GM21528 (cell line): ENCODE measurements around the gene MACF1.
"Not testable (repeated sequence)": the region's sequence is repeated elsewhere in the genome, so short reads cannot be mapped to it uniquely, and the experiment has no call there.

Experiments used
- ATAC-seq: cut with Tn5 transposase; IDR thresholded peaks from one replicate; pipeline ENCODE4 v1.9.1; 2021; ENCODE audit warnings: mild to moderate bottlenecking, moderate library complexity; ENCODE audit not compliant: unreplicated experiment, low FRiP score

The MACF1 gene

DNA sequence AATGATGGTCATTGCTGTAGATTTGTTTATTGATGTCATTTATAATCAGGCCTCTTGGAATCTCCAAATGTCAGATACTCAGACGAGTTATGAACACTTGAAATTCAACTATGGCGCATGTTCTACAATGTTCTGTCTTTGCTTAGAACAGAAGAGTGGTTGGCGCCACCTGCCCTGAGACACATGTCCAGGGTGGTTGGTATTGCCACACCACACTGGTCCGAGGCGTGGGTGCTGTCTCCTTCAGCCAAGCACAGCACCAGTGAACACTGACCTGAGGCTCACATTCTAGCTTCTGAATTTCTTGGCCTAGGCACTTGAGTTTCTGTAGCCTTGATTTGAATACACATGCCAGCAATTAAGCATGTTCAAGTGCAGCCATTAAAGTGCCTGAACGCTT, 276.8 kb downstream of the MACF1 start:
- no peak for ATAC-seq

DNA sequence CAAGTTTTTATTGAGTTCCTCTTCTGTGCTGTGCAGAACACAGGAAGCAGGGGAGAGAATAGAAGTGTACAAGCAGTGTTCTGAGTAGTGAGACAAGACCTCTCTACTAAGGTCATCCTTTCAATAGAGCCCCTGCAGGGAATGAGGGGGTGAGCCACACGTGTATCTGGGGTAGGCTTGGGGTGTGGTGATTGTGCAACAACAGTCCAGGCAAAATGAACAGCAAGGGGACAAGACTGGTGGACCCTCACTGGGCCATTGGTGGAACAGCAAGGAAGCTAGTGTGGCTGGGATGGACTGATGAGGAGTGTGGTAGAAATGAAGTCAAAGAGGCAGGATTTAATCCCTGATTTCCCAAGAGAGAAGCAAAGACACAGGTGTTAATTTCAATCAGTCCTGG, 278.8 kb downstream of the MACF1 start:
- ATAC-seq, result no peak

DNA sequence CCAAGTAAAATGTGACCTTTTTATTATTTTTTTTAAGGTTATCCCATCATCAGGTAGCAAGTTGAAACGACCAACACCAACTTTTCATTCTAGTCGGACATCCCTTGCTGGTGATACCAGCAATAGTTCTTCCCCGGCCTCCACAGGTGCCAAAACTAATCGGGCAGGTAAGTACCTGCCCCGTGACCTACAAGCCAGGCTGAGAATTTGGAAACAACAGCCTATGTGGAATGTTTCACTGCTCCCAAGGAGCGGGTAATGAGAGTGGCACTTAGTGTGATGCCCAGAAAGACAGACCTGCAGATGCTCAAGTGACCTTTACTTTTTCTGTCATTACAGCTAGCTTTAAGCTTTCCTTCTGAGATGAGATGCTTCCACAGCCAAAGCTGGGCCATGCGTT, 280.1 kb downstream of the MACF1 start:
- no peak for ATAC-seq

DNA sequence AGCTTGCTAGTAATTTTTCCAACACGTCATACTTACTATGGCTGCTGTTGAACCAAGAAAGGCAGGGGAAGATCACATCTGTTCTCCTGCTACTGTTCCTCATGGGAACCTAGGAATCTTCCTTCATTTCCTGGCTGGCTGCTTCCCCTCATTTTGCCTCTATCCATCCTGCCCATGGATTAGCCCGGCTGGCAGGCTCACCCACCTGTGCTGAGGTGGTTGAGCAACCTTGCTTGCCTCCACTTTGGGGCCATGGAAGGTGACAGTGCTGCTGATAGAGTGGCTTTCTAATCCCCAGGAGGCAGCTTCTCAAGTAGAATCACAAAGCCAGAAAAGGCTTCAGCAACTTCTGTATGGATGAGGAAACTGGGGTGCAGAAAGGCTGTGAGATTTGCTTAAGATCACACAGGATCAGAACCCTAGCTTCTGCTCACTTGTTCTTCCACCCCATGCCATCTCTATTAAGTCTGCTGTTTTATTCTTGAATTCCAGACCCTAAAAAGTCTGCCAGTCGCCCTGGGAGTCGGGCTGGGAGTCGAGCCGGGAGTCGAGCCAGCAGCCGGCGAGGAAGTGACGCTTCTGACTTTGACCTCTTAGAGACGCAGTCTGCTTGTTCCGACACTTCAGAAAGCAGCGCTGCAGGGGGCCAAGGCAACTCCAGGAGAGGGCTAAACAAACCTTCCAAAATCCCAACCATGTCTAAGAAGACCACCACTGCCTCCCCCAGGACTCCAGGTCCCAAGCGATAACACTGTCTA, 280.7 kb downstream of the MACF1 start:
- ATAC-seq, result no peak

DNA sequence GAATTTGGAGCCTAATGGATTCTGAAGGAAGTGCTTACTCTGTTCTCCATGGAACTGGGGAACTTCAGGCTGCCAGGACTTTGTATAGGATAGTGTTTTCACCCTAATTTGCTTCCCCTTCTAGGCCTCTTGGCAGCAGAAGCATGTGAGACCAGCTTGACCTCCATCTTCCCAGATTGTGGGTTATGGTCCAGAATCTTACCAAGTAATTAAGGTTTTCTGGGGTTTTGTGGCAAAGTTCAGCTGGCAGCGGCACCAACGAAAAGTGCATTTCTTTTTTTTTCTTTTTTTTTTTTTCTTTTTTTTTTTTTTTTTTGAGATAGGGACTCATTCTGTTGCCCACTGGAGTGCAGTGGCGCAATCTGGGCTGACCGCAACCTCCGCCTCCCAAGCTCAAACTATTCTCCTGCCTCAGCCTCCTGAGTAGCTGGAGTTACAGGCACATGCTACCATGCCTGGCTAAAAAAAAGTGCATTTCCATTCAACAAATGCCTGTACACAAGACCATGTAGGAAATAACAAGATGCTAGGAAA, 283.6 kb downstream of the MACF1 start:
- ATAC-seq, result no peak

DNA sequence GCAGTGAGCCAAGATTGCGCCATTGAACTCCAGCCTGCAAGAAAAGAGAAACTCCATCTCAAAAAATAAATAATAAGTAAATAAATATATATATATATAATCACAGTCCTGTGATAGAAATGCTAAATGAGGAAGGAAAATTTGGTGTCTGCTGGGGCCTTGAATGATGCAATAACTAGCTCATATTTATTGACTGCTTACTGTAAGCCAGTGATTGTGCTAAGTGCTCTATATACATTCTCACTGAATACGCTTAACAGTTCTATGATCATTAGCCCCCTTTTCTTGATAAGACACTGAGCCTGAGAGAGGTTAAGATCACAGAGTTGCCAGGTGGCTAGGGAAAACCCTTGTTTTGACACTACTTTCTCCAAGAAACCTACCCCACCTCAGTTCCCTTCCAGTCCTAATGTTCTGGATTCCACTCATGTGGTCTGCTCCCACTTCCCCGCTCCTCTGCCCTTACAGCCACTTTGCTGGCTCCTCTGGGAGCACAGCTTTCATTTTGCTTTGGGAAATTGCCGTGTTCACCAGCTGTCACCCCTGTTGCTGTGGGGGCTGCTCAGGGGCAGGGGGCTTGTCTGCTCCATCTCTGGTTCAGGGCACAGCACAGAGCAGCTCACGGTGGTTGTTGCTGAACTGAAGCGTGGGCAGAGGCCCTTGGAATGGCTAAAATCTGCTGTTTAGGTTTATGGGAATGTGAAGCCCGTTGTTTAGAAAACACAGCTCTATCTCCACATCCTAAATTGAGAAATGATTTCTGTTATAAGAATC, 284.5 kb downstream of the MACF1 start:
- no peak for ATAC-seq

DNA sequence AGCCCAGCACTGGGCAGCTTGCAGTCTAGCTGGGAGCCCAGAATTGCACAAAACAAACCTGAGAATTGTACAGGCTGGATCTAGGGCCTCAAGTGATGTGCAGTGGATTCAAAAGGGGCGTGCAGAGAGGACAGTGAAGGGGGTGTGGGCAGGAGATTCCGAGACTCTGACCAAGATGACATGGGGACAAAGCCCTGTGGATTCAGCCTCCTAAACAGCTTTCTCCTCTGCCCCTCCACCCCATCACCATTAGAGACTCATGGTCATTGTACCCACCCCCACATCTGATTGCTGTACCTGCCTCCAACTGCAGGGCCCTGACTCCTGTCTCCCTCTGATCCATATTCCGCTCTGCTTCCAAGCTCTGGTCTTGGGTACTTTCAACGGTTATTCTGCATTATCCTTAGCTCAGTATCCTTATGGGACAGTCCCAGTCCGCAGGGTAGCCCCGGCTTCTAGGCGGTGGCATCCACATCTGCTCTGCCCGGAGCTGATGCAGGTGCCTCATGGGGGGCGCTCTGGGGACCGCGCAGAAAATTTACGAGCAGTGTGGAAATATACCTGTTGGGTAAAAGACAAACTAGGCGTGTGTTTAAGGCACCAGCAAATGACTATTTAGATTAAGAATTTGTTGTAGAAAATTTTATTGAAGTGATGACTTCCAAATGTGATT, 285.2 kb downstream of the MACF1 start:
- ATAC-seq, result no peak

DNA sequence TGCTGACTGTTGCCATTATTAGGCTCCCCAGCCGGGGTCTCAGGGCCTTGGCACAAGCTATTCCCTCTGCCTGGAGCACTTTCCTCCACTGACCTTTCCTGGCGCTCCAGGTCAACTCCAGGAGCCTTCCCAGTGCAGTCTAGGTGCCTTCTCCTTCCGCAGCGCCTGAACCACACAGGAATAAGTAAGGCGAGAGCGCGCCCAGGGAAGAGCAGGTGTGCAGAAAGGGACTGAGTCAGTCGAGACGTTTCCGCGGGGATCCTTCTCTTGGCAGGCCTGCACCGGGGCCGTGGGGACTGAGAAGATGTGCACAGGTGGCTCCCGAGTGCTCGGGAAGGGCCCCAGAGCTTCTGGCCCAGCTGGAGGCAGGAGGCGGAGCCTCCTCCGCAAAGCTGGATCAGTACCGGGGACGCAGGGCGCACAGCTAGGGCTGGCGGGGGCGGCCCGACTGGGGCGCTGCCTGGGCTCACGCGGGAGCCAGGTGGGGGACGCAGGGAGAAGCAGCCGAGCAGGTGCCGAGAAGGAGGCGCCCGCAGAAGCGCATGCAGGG, 286.2 kb downstream of the MACF1 start:
- peak; percentile 14 for ATAC-seq

DNA sequence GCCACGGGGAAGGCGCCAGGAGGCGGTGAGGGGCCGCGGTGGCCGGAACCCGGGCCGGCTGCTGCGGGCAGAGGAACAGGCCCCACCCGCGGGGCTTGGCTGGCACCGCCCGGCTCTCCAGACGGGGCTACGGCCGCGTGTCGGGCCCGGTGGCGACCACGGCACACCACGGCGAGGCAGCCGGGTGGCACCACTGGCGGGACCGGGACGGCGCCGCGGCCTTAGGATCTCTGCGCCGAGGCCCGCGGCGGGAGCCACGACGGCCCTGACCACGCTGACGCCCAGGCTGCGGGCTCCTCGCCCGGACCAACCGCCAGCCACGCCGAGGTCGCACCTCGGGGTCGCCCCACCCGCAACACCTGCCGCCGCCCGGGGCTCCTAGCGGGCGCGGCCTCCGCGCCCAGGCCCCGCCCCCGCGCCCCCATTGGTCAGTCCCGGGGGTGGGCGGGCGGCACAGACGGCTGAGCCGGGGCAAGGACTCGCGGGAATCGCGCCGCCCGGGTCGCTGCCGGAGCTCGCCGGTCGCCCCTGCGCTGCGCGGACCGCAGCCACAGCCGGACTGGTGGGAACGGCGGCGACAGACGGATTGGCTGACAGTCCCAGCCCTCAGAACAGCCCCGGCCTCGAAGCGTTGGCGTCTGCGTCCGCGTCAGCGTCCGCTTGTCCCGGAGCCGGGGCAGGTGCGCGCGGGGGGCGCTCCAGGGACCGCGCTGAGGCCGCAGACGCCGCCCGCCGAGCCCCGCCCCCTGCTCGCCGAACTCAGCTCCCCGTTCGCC, 286.8 kb downstream of the MACF1 start, which contains the start of gene BMP8A:
Gene BMP8A, plus strand, starts transcription at position 491 of the 776 bp plus-strand sequence. CDS start 356 bp downstream, outside the sequence.
- ATAC-seq, result peak; percentile 69

DNA sequence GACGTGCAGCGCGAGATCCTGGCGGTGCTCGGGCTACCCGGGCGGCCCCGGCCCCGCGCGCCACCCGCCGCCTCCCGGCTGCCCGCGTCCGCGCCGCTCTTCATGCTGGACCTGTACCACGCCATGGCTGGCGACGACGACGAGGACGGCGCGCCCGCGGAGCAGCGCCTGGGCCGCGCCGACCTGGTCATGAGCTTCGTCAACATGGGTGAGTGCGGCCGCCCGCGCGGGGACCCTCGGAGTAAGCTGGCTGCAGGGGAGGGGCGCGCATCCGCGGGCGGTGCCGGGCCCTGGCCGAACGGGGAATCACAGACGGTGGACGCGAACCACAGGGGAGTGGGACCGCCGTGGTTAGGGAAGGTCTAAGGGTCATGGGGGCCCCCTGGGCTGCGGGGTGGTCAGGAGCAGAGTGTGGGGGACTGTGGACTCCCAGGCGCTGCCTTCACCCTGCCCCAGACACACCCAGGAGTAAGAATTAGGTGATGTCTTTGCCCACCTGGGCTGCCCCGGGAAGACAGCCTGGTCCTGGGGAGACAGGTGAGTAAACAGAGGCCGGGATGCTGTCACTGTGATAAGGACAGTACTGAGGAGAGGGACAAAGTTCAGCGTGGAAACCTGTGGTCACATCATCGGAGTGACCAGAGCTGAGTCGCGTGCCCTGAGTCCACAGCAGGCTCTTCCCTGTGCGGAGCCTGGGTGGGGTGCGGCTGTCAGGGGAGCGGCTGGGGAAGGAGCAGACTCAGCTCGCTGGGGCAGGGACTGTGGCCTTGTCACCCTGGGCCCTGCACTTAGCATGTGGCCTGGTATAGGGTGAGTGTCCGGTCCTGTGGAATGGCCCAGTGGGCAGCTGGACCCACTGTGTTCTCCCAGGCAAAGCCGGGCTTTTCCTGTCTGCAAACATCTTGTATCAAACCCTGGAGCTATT, 287.9 kb downstream of the MACF1 start:
- ATAC-seq, result not testable (repeated sequence)

DNA sequence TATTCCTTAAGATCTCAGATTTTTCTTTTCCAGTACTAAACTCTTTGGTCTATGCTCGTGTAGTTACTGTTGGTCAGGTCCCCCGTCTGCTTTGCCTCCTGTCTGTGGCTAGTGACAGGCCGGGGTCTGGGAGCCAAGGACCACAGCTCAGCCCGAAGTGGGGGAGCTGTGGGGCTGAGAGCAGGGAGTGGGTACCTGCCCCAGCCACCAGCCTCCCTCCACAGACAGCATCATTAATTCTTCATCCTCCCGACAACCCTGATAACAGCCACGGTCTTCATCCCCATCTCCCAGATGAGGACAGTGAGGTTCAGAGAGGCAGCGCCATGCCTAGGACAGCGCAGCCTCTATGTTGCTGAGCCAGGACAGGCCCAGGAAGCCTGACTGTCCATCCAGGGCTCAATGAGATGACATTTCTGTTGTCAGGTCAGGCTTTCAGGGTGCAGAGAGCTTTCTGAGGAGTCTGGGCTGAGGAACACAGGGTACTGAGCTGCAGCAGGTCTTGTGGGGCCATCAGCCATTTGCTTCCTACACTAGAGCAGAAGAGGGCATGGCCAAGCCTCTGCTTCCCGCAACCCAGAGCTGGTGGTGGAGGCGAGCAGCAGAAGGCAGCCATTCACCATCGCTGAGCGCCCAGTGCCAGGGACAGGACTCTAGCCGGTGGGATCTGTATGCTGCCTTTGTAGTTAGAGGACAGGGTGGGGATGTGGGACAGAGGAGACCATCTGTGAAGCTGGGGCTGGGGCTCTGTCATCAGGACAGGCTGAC, 288.7 kb downstream of the MACF1 start:
- not testable (repeated sequence) for ATAC-seq

DNA sequence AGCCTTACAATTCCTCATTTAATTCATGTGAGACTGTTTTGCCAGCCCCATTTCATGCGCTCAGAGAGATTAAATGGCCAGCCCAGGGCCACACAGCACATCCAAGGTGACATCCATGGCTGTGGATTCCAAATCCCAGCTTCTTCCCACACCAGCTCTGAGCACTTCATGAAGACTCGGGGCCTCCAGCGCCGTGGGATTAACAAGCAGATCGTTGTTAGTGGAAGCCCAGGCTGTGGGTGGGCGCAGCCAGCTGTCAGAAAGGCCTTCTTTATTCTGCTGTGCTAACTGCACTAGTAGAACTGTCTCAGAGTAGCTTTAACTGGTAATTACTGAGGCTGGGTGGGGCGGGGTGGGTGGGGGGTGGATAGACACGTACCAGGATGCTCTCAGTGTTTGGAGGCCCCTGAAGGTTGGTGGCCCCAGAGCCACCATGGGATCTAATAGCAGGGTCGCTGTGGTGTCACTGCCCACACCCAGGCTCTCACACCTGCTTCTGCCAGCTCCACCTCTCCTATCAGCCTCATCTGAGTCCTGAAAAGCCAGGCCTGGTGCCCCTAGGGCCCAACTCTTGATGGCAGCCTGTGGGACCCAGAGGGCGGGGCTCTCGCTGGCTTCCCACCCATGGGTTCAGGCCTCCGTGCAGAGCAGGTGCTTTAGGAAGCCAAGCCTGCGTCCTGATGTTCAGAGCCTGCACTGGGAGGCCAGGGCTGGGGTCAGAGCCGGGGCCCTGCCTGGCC, 290.3 kb downstream of the MACF1 start:
- ATAC-seq, result no peak

DNA sequence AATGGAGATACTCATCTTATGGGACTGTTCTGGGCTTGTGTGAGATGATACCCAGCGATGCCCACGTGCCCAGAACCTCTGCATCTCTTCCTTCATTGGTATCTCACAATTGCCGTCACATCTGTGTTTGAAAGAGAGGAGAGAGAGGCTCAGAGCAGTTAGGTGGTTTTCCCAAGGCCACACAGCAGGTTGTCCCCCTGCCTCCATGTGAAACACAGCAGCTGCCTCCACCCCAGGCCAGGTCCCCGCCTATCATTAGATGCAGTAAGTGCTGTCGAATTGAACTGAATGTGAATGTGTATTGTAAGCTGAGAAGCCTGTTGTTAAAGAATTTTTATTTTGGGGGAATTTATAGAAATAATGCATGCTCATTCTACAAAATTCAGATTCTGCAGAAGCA, 292.0 kb downstream of the MACF1 start:
- ATAC-seq, result not testable (repeated sequence)

DNA sequence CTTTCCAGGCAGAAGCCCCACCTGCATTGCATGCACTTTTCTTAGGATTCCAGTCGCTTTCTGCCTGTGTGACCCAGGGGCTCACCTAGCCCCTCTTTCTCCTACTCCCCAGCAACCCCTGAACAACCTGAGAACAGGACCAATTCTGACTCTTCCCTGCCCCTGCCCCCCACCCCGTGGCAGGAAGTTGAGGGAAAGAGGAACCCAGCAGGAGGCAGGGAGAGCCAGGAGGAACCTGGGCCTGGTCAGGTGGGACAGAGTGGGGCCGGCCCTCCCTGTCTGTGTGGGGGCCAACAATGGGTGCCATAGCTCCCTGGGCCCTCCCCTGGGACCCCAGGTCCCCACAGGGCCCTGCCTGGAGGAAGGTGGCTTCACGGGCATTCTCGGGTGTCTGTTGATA, 293.1 kb downstream of the MACF1 start:
- ATAC-seq, result no peak

DNA sequence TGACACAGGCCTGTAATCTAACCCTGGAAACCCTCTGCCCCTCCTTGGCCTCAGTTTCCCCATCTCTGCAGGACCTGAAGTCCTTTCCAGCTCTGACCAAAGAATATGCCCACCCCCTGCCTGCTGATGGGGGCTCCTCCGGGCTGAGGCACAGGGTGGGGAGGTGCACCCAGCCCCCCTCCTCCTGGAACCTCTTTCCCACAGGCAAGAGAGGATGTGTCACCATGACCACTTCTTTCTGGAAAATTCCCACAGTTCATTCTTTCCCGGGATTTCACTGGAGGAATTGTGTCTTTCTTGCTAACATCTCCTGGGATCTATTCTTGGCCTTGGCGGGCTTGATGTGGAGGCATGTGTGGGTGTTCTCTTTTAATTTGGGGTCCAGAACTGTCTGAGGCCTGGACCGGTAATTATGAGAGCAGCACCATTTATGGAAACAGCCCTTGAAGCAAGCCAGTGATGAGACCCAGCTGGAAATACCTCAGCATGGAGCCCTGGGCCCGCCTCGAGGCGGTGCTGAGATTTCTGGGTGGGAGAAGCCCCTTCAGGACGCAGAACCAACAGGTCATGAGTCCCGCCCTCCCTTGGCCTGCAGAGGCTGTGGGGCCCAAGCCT, 293.7 kb downstream of the MACF1 start:
- not testable (repeated sequence) for ATAC-seq

DNA sequence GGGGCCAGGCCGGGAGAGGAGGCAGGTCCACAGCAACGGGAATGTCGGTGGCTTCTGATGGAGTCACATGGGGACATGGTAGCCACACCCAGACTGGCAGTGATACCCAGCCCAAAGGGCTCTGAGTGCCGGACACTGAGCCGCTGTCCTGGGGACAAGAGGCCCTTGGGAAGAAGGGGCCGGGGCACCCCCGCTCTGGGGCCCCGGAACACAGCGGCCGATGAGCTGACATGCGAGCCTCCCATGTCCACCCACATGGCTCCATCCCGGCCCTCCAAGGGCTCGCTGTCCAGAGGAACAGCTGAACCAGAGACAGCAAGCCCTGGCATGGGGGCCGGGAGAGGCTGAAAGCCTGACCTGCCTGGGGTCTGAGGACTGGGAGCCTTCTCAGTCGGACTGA, 294.3 kb downstream of the MACF1 start:
- not testable (repeated sequence) for ATAC-seq

DNA sequence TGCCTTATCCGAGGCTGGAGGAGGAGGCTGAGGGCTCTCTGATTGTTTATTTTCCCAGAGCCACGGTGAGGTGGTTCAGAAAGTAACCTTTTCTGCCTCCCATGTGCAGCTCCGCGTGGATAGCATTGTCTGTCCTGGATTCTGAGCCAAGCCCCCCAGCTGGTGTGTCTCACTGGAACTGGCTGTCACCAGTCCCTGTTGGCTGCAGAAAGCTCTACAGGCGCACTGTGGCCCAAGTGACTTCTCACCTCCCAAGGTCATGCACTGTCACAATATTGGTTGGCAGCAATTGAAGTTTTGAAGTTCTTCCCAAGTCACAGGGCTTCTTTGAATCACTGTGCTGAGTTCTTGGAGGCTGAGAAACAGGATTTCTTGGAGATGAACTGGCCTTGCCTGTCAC, 295.2 kb downstream of the MACF1 start:
- no peak for ATAC-seq
